HCT116 (cell line): Measurements from ENCODE around the gene MATR3. TPM values are rescaled to one million over a fixed set of nuclear protein-coding genes. Genes with fewer than 3 reads are reported as not detected.

ENCODE experiments used
- ATAC-seq: fragments of 200-7000 bp; cut with Tn5 transposase; 2 replicates; pipeline ENCODE4 v1.9.1; 2020; ENCODE audit warnings: mild to moderate bottlenecking, moderate library complexity
- BruUV-seq: library from RNA; stranded (reverse); fragments of 400-500 nt; replicated peaks from 2 replicates; lab custom pipeline; 2021; lab: Mats Ljungman, UMichigan
- CTCF ChIA-PET: fragments of 300-600 bp; sonication (Branson Sonifier 250); formaldehyde crosslinking; loops from one replicate; lab custom pipeline; 2021; ENCODE audit warnings: antibody characterized with exemption; lab: Charles Lee
- POLR2A ChIA-PET: fragments of 300-600, 350-600 bp; sonication (Branson Sonifier 250); formaldehyde crosslinking; loops from one replicate; lab custom pipeline; 2021; ENCODE audit warnings: antibody characterized with exemption; lab: Charles Lee
- RAD21 ChIA-PET, 2 experiments: fragments of 300-600 bp; sonication (Branson Sonifier 250); formaldehyde crosslinking; loops; one replicate each; lab custom pipeline; 2023; ENCODE audit warnings: low total read pairs in 2 of 2; ENCODE audit not compliant: uncharacterized antibody in 2 of 2, unreplicated experiment in 2 of 2, low non-redundant PET in 1 of 2; lab: Charles Lee
- DNase-seq: peaks from one replicate; pipeline ENCODE4 v3.0.0-alpha.2; 2010; ENCODE audit warnings: low read depth, low spot score
- H2AFZ ChIP-seq: fragments of 200-600 bp; shearing (Covaris generic), sonication (generic); 2 replicates; pipeline ENCODE4 v1.6.1; 2017; ENCODE audit warnings: low read depth, mixed run types, mixed read lengths, antibody characterized with exemption, low read length; ENCODE audit not compliant: poor library complexity, severe bottlenecking
- H3K27ac ChIP-seq: 2 replicates; pipeline ENCODE4 v1.5.1; 2012; ENCODE audit warnings: low read depth, low read length
- H3K27me3 ChIP-seq: fragments of 200-600 bp; sonication (generic); 2 replicates; pipeline ENCODE4 v1.6.1; 2016; ENCODE audit warnings: mixed run types, low read length, mixed read lengths; ENCODE audit not compliant: insufficient read depth
- H3K36me3 ChIP-seq, 2 experiments: fragments of 200-500 bp in 1 of 2; fragments of 200-600 bp in 1 of 2; sonication (Bioruptor generic) in 1 of 2; sonication (generic) in 1 of 2; 2 replicates each; pipeline versions ENCODE4 v1.5.1 to v1.6.1; 2014 to 2016; ENCODE audit warnings: low read length in 2 of 2, inconsistent platforms in 1 of 2, mixed read lengths in 1 of 2, mixed run types in 1 of 2; ENCODE audit not compliant: insufficient read depth in 2 of 2, control insufficient read depth in 1 of 2
- H3K4me1 ChIP-seq, 2 experiments: fragments of 200-600 bp in 1 of 2; sonication (generic) in 1 of 2; 2 replicates each; pipeline versions ENCODE4 v1.5.1 to v1.6.1; 2012 to 2017; ENCODE audit warnings: low read length in 2 of 2, inconsistent platforms in 1 of 2, mild to moderate bottlenecking in 1 of 2, mixed read lengths in 1 of 2, mixed run types in 1 of 2, moderate library complexity in 1 of 2; ENCODE audit not compliant: insufficient read depth in 2 of 2, control insufficient read depth in 1 of 2
- H3K4me2 ChIP-seq: fragments of 200-600 bp; sonication (generic); 2 replicates; pipeline ENCODE4 v1.6.1; 2017; ENCODE audit warnings: mixed run types, low read length, mixed read lengths
- H3K4me3 ChIP-seq, 2 experiments: fragments of 200-600 bp in 1 of 2; sonication (generic) in 1 of 2; replicated peaks in 1 of 2; 2 replicates each; pipeline ENCODE4 v1.5.1; 2011 to 2016; ENCODE audit warnings: low read length in 2 of 2, control low read depth in 1 of 2, low read depth in 1 of 2, mild to moderate bottlenecking in 1 of 2, mixed read lengths in 1 of 2, mixed run types in 1 of 2
- H3K79me2 ChIP-seq: fragments of 200-600 bp; sonication (generic); 2 replicates; pipeline ENCODE4 v1.6.1; 2017; ENCODE audit warnings: mild to moderate bottlenecking, mixed run types, low read length, moderate library complexity, mixed read lengths; ENCODE audit not compliant: insufficient read depth
- H3K9ac ChIP-seq: fragments of 200-600 bp; sonication (generic); 2 replicates; pipeline ENCODE4 v1.6.1; 2016; ENCODE audit warnings: low read length, mixed read lengths
- H3K9me2 ChIP-seq: fragments of 200-600 bp; sonication (generic), shearing (Covaris generic); 2 replicates; pipeline ENCODE4 v1.6.1; 2017; ENCODE audit warnings: mixed run types, mild to moderate bottlenecking, moderate library complexity; ENCODE audit not compliant: insufficient read depth
- H3K9me3 ChIP-seq, 2 experiments: fragments of 200-500 bp in 1 of 2; fragments of 200-600 bp in 1 of 2; sonication (Bioruptor generic) in 1 of 2; sonication (generic) in 1 of 2; 2 replicates each; pipeline ENCODE4 v1.6.1; 2014 to 2017; ENCODE audit warnings: low read length in 2 of 2, mixed read lengths in 2 of 2, inconsistent platforms in 1 of 2, low read depth in 1 of 2, mild to moderate bottlenecking in 1 of 2, mixed run types in 1 of 2, moderate library complexity in 1 of 2; ENCODE audit not compliant: control insufficient read depth in 1 of 2, insufficient read depth in 1 of 2
- H4K20me1 ChIP-seq: fragments of 200-600 bp; sonication (generic), shearing (Covaris generic); 2 replicates; pipeline ENCODE4 v1.6.1; 2017; ENCODE audit warnings: mixed run types, mild to moderate bottlenecking, moderate library complexity; ENCODE audit not compliant: insufficient read depth
- CBX3 ChIP-seq: IDR thresholded peaks from 2 replicates; pipeline ENCODE4 v1.6.1; 2012; ENCODE audit warnings: low read depth
- CEBPB ChIP-seq: IDR thresholded peaks from 2 replicates; pipeline ENCODE4 v1.6.1; 2012; ENCODE audit warnings: low read depth
- EZH2 ChIP-seq: fragments of 200-600 bp; sonication (generic); IDR thresholded peaks from 2 replicates; pipeline ENCODE4 v1.6.1; 2017; ENCODE audit warnings: antibody characterized with exemption, mixed run types
- FOSL1 ChIP-seq: IDR thresholded peaks from 2 replicates; pipeline ENCODE4 v1.6.1; 2012; ENCODE audit warnings: low read depth
- POLR2AphosphoS5 ChIP-seq: IDR thresholded peaks from 2 replicates; pipeline ENCODE4 v1.6.1; 2011; ENCODE audit warnings: mild to moderate bottlenecking, low read depth, low read length, moderate library complexity
- SIN3A ChIP-seq: IDR thresholded peaks from 2 replicates; pipeline ENCODE4 v1.6.1; 2012; ENCODE audit warnings: low read depth
- SP1 ChIP-seq: IDR thresholded peaks from 2 replicates; pipeline ENCODE4 v1.6.1; 2012; ENCODE audit warnings: low read depth
- TCF7L2 ChIP-seq: IDR thresholded peaks from 2 replicates; pipeline ENCODE4 v1.7.0; 2011; ENCODE audit warnings: borderline replicate concordance, inconsistent platforms; ENCODE audit not compliant: insufficient read depth, insufficient read length; ENCODE audit errors: extremely low read depth
- YY1 ChIP-seq: IDR thresholded peaks from 2 replicates; pipeline ENCODE4 v1.6.1; 2011; ENCODE audit warnings: low read length, low read depth, moderate library complexity, mild to moderate bottlenecking; ENCODE audit not compliant: insufficient replicate concordance; ENCODE audit errors: extremely low read depth
- ZBTB33 ChIP-seq: IDR thresholded peaks from 2 replicates; pipeline ENCODE4 v1.6.1; 2011; ENCODE audit warnings: mild to moderate bottlenecking, low read length, moderate library complexity; ENCODE audit not compliant: insufficient replicate concordance; ENCODE audit errors: extremely low read depth
- ZFX ChIP-seq: fragments of 450-650 bp; IDR thresholded peaks from 2 replicates; pipeline ENCODE4 v1.6.1; 2017
- ZNF274 ChIP-seq: fragments of 200-500 bp; sonication (Bioruptor generic); IDR thresholded peaks from 2 replicates; pipeline ENCODE4 v1.6.1; 2014; ENCODE audit warnings: mild to moderate bottlenecking, low read depth, low read length, inconsistent platforms
- intact Hi-C: fragments of 100-400 bp; cut with micrococcal nuclease; formaldehyde crosslinking; loops from 2 replicates; pipeline ENCODE4 v1.10.0; 2022
- total RNA-seq: library from RNA; stranded (reverse); gene quantifications from one replicate; pipeline ENCODE4 v1.2.1, GENCODE V29; 2021; ENCODE audit not compliant: unreplicated experiment
- TF ChIP-seq, protein P1 (sequence below): IDR thresholded peaks from 2 replicates; pipeline ENCODE4 v1.6.1; 2012; ENCODE audit warnings: low read depth
- TF ChIP-seq, protein P2 (sequence below): IDR thresholded peaks from 2 replicates; pipeline ENCODE4 v1.6.1; 2012

Gene MATR3
- total RNA-seq, 1 experiment from 2014 or later = 123 TPM

DNA sequence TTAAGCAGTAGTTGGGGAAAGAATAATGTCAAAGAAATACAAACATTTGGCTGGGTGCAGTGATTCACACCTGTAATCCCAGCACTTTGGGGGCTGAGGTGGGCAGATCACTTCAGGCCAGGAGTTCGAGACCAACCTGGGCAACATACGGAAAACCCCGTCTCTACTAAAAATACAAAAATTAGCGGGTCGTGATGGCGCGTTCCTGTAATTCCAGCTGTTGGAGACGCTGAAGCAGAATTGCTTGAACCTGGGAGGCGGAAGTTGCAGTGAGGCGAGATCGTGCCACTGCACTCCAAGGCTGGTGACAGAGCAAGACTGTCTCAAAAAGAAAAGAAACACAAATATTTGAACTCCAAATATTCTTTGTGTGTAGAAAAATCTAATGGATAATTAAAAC lies 4.7 kb downstream of the MATR3 start:
- no peak for ATAC-seq
- Histone ChIP-seq H3K27ac (no peak overlapping the region), H4K20me1 (peaks cover 73% of the 10 kb centered on the region; the same call in 1 of the 2 replicates), H3K4me1 (peaks cover 22 to 48% of the 10 kb centered on the region in 2 experiments), H3K9me3 (no peaks in the 10 kb centered on the region), H3K9ac (no peak overlapping the region), H3K27me3 (no peaks in the 10 kb centered on the region), H3K9me2 (no peaks in the 10 kb centered on the region), H3K79me2 (peaks cover 98% of the 10 kb centered on the region), H3K4me3 (no peak overlapping the region), H2AFZ (no peak overlapping the region), H3K4me2 (no peak overlapping the region), H3K36me3 (peaks cover 0 to 8% of the 10 kb centered on the region in 2 experiments; a peak in 1 of 4 replicates)
- CTCF ChIA-PET = no interaction called here
- intact Hi-C loops = no loop called here
- TF ChIP-seq TCF7L2 = no peak
- TF ChIP-seq YY1 = no peak
- no peak for TF ChIP-seq ZNF274
- TF ChIP-seq SP1 = no peak
- TF ChIP-seq EZH2 = no peak
- no peak for TF ChIP-seq ZBTB33
- TF ChIP-seq CEBPB = no peak
- TF ChIP-seq, protein P1, sequence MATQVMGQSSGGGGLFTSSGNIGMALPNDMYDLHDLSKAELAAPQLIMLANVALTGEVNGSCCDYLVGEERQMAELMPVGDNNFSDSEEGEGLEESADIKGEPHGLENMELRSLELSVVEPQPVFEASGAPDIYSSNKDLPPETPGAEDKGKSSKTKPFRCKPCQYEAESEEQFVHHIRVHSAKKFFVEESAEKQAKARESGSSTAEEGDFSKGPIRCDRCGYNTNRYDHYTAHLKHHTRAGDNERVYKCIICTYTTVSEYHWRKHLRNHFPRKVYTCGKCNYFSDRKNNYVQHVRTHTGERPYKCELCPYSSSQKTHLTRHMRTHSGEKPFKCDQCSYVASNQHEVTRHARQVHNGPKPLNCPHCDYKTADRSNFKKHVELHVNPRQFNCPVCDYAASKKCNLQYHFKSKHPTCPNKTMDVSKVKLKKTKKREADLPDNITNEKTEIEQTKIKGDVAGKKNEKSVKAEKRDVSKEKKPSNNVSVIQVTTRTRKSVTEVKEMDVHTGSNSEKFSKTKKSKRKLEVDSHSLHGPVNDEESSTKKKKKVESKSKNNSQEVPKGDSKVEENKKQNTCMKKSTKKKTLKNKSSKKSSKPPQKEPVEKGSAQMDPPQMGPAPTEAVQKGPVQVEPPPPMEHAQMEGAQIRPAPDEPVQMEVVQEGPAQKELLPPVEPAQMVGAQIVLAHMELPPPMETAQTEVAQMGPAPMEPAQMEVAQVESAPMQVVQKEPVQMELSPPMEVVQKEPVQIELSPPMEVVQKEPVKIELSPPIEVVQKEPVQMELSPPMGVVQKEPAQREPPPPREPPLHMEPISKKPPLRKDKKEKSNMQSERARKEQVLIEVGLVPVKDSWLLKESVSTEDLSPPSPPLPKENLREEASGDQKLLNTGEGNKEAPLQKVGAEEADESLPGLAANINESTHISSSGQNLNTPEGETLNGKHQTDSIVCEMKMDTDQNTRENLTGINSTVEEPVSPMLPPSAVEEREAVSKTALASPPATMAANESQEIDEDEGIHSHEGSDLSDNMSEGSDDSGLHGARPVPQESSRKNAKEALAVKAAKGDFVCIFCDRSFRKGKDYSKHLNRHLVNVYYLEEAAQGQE = no peak
- no peak for TF ChIP-seq POLR2AphosphoS5
- TF ChIP-seq CBX3 = no peak
- TF ChIP-seq, protein P2, sequence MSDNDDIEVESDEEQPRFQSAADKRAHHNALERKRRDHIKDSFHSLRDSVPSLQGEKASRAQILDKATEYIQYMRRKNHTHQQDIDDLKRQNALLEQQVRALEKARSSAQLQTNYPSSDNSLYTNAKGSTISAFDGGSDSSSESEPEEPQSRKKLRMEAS = no peak
- TF ChIP-seq ZFX = no peak
- no peak for TF ChIP-seq FOSL1
- no peak for TF ChIP-seq SIN3A
- RAD21 ChIA-PET = no interaction called here
- BruUV-seq = no TSS peak
- POLR2A ChIA-PET = no interaction called here
- DNase-seq = no peak
